ENCODE data around the gene COLEC12.

- TF ChIP-seq RARB (CRISPR knock-in tag; IDR thresholded peaks at IDR 0.05): no peak
- no peak for TF ChIP-seq ZFP3 (CRISPR knock-in tag; IDR thresholded peaks at IDR 0.05)
- no peak for TF ChIP-seq ISL1 (CRISPR knock-in tag; IDR thresholded peaks at IDR 0.05)
- no peak for TF ChIP-seq SNAI2 (CRISPR knock-in tag; IDR thresholded peaks at IDR 0.05)
- TF ChIP-seq ZNF70 (CRISPR knock-in tag; IDR thresholded peaks at IDR 0.05): no peak
- no peak for TF ChIP-seq ESRRG (CRISPR knock-in tag; IDR thresholded peaks at IDR 0.05)
- no peak for TF ChIP-seq ARNTL (CRISPR knock-in tag; IDR thresholded peaks at IDR 0.05; ENCODE audit: borderline replicate concordance, low read depth)
- no peak for TF ChIP-seq POU6F1 (CRISPR knock-in tag; IDR thresholded peaks at IDR 0.05; ENCODE audit: borderline replicate concordance, low read depth)
- TF ChIP-seq PATZ1 (CRISPR knock-in tag; IDR thresholded peaks at IDR 0.05; ENCODE audit: borderline replicate concordance): no peak
- no peak for TF ChIP-seq TSHZ2 (CRISPR knock-in tag; IDR thresholded peaks at IDR 0.05)
- TF ChIP-seq ZC3H10 (CRISPR knock-in tag; IDR thresholded peaks at IDR 0.05): no peak
- TF ChIP-seq ZNF8 (CRISPR knock-in tag; IDR thresholded peaks at IDR 0.05): no peak
- no peak for TF ChIP-seq CREB5 (CRISPR knock-in tag; IDR thresholded peaks at IDR 0.05; ENCODE audit: low read depth)
These were observed 24.7 kb upstream of the COLEC12 start for GRCh38 chr18:525036-525797.

Measured in SK-N-SH treated with all-trans-retinoic acid at 6 μM for 48 hours (cell line).